Bone marrow (tissue), 2 donors: ENCODE data around the gene CBX5.
"Not testable (repeated sequence)": the region's sequence is repeated elsewhere in the genome, so short reads cannot be mapped to it uniquely, and the experiment has no call there.

ENCODE experiments used
- DNase-seq, 2 donors: peaks; one replicate each; lab custom pipeline; 2025; lab: John Stamatoyannopoulos, UW

CBX5 gene

DNA sequence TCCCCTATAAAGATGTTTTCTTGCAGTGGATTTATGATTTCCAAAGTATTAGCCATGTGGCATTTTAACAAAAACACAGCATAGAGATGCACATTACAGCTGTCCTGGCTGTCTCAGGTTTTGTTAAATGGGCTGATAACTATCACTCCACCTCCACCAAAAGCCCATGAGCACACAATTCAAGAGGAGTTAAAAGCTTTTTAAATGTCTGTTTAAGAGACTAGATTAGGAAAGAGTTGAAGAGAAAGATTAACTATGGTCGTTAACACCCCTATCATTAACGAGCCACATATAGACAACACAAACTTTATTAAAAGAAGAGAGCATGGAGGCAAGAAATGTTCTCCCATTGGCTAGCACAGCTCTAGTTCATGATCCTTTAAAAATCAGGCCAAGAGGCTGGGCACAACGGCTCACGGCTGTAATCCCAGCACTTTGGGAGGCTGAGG is 14.5 kb downstream of the CBX5 start:
- DNase-seq: no peak

DNA sequence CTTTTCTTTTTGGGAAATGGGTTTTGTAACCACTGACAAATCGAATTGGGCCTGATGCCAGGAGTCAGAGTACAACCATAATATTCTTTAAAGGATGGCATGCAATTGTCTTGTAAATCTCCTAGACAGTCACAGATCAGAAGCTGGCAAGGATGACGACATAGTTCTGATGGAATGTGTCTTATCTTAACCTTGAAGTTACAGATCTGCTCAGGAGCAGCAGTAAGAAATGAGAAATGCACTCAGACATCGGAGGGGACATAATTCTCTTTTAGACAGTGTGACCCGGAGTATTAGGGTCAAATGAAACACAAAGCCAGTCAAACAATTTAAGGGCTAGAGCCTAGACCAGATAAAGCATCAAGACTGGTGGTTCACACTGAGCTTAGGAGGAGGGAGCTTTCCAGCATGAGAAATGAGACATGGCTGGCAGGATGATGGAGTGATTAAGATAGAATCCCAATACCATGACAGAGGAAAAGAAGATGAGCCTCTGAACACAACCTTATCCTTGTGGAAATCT is 17.5 kb downstream of the CBX5 start:
- DNase-seq: no peak

GRCh38 chr12:54261815-54262402 is 18.0 kb downstream of the CBX5 start:
- no peak for DNase-seq

GRCh38 chr12:54259194-54260011 is 20.5 kb downstream of the CBX5 start:
- DNase-seq: peak in 1 of 2 donors; percentile 28

- no peak for DNase-seq
Observed at GRCh38 chr12:54258201-54258681, 21.7 kb downstream of the CBX5 start.

DNA sequence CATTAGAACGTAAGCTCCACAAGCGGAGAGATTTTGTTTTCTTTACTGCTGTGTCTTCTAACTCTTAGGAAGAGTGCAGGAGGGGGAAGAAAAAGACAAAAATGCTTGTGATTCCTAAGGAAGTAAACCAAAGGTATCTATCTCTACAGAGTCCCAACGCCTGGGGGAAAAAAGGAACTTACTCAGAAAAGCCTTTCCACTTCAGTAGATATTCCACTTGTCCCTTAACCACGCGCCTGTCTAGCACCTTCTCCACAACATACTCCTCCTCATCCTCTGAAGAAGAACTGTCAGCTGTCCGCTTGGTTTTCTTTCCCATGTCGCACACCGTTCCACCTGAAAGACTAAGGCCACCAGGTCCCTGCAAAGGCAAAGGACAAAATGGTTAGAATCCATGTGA is 22.6 kb downstream of the CBX5 start:
- DNase-seq: no peak

GRCh38 chr12:54253240-54253639 is 26.7 kb downstream of the CBX5 start:
- DNase-seq: no peak

GRCh38 chr12:54251667-54252284 is 28.1 kb downstream of the CBX5 start:
- peak in 1 of 2 donors; percentile 38 for DNase-seq

DNA sequence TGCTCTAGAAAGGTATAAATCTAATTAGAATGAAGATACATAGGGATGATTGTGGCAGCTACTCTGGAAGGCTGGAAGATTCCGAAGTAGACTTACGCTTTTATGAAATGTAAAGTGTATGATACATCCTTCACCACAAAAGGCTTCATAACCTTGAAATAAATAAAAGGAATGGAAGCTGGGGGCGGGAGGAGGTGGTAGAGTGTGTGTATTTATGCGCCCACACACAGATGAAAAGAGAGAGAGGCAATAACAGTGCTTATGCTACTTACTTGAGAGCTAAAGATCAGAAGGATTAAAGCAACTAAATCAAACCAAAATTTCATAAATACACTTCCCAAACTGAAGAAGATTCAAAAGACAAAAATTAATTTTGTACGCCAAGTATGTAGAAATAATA is 30.4 kb downstream of the CBX5 start:
- DNase-seq: no peak

DNA sequence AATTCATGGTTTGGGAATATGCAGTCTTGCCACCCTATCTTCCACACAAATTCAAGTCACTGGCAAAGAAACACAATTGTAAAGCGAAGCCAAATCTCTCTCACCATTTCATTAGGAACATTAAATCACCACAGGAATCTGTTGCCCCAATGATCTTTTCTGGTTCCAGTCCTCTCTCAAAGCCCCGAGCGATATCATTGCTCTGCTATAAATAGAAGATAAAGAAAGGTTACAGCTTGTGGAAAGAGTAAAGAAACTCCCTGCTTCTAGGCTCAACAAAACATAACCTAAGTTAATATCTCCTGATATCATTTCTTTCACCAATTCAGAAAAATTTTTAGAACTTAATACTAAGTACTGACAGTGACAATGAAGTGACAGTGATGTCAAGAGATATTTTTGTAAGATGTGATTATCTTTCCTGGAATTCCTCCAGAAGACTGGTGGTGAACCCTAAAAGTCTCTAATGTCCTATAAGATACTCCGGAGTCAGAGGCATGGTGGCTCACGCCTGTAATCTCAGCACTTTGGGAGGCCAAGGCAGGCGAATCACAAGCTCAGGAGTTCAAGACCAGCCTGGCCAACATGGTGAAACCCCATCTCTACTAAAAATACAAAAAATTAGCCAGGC is 33.8 kb downstream of the CBX5 start:
- DNase-seq: no peak

DNA sequence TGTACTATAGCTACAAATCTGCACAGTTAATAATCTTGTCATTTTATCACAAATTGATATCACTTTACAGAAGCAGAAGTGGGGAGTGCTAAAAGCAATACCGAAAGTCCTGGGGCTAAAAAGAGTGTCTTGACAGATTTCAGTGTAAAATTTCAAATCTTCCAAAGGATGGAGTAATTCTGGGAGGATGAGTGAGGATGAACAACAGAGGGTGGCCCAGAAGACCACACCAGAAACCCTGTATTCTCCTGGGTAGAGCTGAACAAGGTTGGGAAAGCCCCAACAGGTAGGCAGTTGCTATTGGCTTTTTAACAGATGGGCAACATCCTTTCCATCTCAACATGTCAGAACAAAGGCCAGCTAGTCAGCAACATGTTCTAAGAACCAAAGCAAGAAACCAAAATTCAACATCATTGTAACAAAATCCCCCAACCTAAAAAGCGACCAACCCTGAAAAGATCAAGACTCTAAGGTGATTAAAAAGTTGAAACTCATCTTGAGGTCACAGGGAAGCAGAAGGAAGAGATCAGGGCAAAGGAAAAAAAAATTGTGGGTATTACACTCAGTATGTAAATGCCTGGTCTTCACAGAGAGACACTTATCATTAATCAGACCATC is 38.8 kb downstream of the CBX5 start:
- DNase-seq: no peak

DNA sequence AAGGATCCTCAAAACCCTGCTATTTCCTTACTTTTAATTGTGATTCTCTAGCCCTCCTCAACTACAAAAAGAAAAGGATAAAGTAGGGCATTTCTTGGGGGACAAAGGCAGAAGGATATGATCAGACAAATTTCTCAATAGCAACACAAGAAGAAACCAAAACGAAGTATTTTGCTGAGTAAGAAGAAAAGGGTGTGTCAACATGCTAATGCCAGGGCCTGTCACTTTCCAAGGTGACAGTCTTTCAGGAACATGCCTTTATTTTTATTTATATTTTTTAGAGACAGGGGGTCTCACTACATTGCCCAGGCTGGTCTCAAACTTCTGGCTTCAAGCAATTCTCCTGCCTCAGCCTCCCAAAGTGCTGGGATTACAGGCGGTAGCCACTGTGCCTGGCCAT is 39.8 kb downstream of the CBX5 start:
- no peak for DNase-seq

- no peak for DNase-seq
Observed at GRCh38 chr12:54239620-54240019, 40.3 kb downstream of the CBX5 start.

DNA sequence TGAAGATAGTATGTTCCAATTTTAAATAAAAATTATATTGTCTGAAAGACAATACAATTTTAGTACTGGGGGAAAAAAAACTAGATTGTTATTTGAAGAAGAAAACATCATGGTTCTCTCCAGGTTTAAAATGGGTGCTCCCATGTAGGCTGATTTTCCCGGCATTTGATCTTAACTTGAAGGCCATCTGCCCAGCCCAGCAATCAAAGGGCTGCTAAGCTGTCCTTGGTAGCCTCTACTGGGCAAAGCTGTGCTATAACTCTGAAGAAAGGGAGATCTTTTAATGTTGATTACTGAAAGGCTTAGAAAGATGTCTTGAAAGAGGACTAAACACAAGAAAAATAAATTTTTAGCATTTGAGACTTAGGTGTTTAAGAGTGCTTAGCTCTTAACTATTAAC is 41.4 kb downstream of the CBX5 start:
- no peak for DNase-seq

- DNase-seq: no peak
Observed at GRCh38 chr12:54232790-54233189, 47.1 kb downstream of the CBX5 start.

GRCh38 chr12:54231269-54231668 is 48.7 kb downstream of the CBX5 start:
- not testable (repeated sequence) for DNase-seq

GRCh38 chr12:54230555-54230954 is 49.4 kb downstream of the CBX5 start:
- no peak for DNase-seq

DNA sequence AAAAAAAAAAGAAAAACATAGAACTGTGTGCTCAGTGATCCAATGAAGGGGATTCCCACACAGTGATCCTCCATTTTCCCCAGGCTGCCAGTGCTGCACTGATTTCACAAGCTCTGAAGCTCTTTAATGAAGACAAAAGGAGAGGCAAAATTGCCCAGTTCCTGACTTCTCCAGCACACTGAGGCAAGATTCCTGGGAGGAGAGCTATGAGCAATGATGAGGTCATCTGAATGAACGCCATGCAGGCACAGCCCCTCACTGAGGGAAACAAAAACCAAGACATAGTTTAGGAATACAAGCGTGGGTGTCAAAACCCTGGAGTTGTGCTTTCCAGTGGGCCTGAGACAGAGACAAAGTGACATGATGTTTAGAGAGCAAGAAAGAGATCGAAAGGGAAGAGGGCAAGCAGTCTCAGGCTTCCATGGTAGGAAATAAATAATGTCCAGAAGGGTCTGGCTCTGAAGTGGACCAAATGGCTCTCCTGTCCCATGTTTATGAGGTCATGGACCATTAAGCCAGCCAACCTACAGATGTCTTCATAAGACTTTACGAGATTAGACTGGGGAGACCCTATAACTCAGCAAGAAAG is 50.2 kb downstream of the CBX5 start:
- no peak for DNase-seq

GRCh38 chr12:54228471-54228870 is 51.5 kb downstream of the CBX5 start:
- no peak for DNase-seq

DNA sequence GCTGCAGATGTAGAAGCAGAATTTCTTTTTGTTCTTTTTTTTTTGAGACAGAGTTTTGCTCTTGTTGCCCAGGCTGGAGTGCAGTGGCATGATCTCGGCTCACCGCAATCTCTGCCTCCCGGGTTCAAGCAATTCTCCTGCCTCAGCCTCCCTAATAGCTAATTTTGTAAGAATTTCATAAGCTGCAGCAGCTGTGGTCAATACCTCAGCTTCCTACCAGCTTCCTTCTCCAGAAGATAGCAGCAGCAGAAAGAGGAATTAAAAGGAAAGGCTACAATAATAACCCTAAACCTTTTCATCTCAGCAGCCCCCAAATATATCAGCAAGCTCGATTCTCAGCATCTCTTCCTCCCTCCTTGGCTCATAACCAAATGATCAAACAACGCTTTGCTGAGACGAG is 52.0 kb downstream of the CBX5 start:
- not testable (repeated sequence) for DNase-seq

- DNase-seq: no peak
Observed at GRCh38 chr12:54227376-54227775, 52.5 kb downstream of the CBX5 start.
